Astrocyte (in vitro differentiated cells and primary cell): ENCODE data around the gene TEX48. TPM values are rescaled to one million over a fixed set of nuclear protein-coding genes. Genes with fewer than 3 reads are reported as not detected.

Experiments used
- DNase-seq: peaks from one replicate; pipeline ENCODE4 v3.0.0-alpha.2; 2010; ENCODE audit warnings: low read depth
- FAIRE-seq: peaks from 2 replicates; lab custom pipeline; 2011; peaks lifted over from hg19 to GRCh38; lab: Jason Lieb, UNC
- H2AFZ ChIP-seq: 2 replicates; pipeline ENCODE4 v1.6.0; 2012; ENCODE audit warnings: low read depth, low read length, inconsistent platforms
- H3K27ac ChIP-seq: 2 replicates; pipeline ENCODE4 v1.5.1; 2011; ENCODE audit warnings: low read depth, low read length, inconsistent platforms
- H3K27me3 ChIP-seq: 2 replicates; pipeline ENCODE4 v1.6.0; 2011; ENCODE audit warnings: low read length, inconsistent platforms; ENCODE audit not compliant: insufficient read depth
- H3K36me3 ChIP-seq: 2 replicates; pipeline ENCODE4 v1.5.1; 2011; ENCODE audit warnings: low read length, inconsistent platforms; ENCODE audit not compliant: insufficient read depth
- H3K4me1 ChIP-seq: 2 replicates; pipeline ENCODE4 v1.5.1; 2011; ENCODE audit warnings: low read length, inconsistent platforms; ENCODE audit not compliant: insufficient read depth
- H3K4me2 ChIP-seq: 2 replicates; pipeline ENCODE4 v1.6.0; 2012; ENCODE audit warnings: low read length, inconsistent platforms
- H3K4me3 ChIP-seq: 2 replicates; pipeline ENCODE4 v1.5.1; 2011; ENCODE audit warnings: low read depth, mild to moderate bottlenecking, low read length, inconsistent platforms; ENCODE audit not compliant: insufficient read depth
- H3K79me2 ChIP-seq: 2 replicates; pipeline ENCODE4 v1.6.0; 2012; ENCODE audit warnings: mild to moderate bottlenecking, low read length, inconsistent platforms; ENCODE audit not compliant: insufficient read depth
- H3K9ac ChIP-seq: 2 replicates; pipeline ENCODE4 v1.6.0; 2012; ENCODE audit warnings: mild to moderate bottlenecking, low read length, inconsistent platforms
- H3K9me3 ChIP-seq: 2 replicates; pipeline ENCODE4 v1.5.1; 2012; ENCODE audit warnings: low read depth, mild to moderate bottlenecking, low read length, inconsistent platforms; ENCODE audit not compliant: insufficient read depth
- H4K20me1 ChIP-seq: 2 replicates; pipeline ENCODE4 v1.6.0; 2012; ENCODE audit warnings: low read length, inconsistent platforms; ENCODE audit not compliant: insufficient read depth
- H3K27ac Mint-ChIP-seq: one replicate; pipeline ENCODE4 v1.8.0; 2021; ENCODE audit warnings: mild to moderate bottlenecking, mixed read lengths; ENCODE audit not compliant: unreplicated experiment
- H3K27me3 Mint-ChIP-seq: one replicate; pipeline ENCODE4 v1.8.0; 2021; ENCODE audit warnings: low read depth, mixed read lengths; ENCODE audit not compliant: unreplicated experiment
- H3K36me3 Mint-ChIP-seq: one replicate; pipeline ENCODE4 v1.8.0; 2021; ENCODE audit warnings: low read depth, mixed read lengths; ENCODE audit not compliant: unreplicated experiment
- H3K4me1 Mint-ChIP-seq: one replicate; pipeline ENCODE4 v1.8.0; 2021; ENCODE audit warnings: low read depth, mixed read lengths; ENCODE audit not compliant: unreplicated experiment
- H3K4me3 Mint-ChIP-seq: one replicate; pipeline ENCODE4 v1.8.0; 2021; ENCODE audit warnings: mild to moderate bottlenecking, moderate library complexity, mixed read lengths; ENCODE audit not compliant: unreplicated experiment
- H3K9me3 Mint-ChIP-seq: one replicate; pipeline ENCODE4 v1.8.0; 2021; ENCODE audit warnings: mild to moderate bottlenecking, mixed read lengths; ENCODE audit not compliant: unreplicated experiment
- EZH2 ChIP-seq: IDR thresholded peaks from 2 replicates; pipeline ENCODE4 v1.6.1; 2012; ENCODE audit warnings: mild to moderate bottlenecking, low read length, inconsistent platforms; ENCODE audit not compliant: insufficient read depth
- total RNA-seq: library from RNA; stranded (reverse); gene quantifications from 2 replicates; pipeline ENCODE4 v1.2.1, GENCODE V29; 2021
- TF ChIP-seq, protein P1 (sequence below): IDR thresholded peaks from 2 replicates; pipeline ENCODE4 v1.5.1; 2011; ENCODE audit warnings: low read depth, mild to moderate bottlenecking, inconsistent platforms, low read length, moderate library complexity; ENCODE audit not compliant: insufficient read depth

TEX48 gene
- total RNA-seq, 1 donor from 2014 or later: not detected

DNA sequence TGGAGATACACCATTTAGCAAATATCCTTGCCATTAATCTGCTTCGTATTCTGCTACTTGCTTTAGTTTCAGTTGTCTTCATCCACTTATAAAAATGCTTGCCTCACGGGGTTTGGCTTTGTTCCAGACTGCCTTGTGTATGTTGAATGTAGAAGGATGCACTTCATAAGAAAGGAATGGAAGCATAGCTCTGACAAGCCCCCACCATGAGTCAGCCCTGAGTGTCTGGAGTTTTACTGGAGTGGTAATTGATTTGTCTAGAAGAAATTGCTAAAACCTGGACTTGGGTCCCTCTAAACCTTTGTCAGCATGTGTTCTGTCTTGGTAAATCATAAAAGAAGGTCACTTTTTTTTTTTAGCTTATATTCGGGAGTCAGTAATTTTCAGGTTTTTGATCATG, 4.6 kb downstream of the TEX48 start:
- H3K9ac ChIP-seq: peak overlapping the region; percentile 72
- Mint-ChIP-seq H3K4me3 (no peak overlapping the region), H3K9me3 (peaks cover 1% of the 10 kb centered on the region), H3K27ac (peak overlapping the region; percentile 100), H3K4me1 (peaks cover 51% of the 10 kb centered on the region), H3K36me3 (peaks cover 2% of the 10 kb centered on the region), H3K27me3 (no peaks in the 10 kb centered on the region)
- DNase-seq (peak; percentile 100), FAIRE-seq (peak; percentile 96)
- H3K9me3 ChIP-seq: no peaks in the 10 kb centered on the region
- peak overlapping the region; percentile 2 for H3K4me3 ChIP-seq
- no peak for TF ChIP-seq EZH2
- TF ChIP-seq, protein P1, sequence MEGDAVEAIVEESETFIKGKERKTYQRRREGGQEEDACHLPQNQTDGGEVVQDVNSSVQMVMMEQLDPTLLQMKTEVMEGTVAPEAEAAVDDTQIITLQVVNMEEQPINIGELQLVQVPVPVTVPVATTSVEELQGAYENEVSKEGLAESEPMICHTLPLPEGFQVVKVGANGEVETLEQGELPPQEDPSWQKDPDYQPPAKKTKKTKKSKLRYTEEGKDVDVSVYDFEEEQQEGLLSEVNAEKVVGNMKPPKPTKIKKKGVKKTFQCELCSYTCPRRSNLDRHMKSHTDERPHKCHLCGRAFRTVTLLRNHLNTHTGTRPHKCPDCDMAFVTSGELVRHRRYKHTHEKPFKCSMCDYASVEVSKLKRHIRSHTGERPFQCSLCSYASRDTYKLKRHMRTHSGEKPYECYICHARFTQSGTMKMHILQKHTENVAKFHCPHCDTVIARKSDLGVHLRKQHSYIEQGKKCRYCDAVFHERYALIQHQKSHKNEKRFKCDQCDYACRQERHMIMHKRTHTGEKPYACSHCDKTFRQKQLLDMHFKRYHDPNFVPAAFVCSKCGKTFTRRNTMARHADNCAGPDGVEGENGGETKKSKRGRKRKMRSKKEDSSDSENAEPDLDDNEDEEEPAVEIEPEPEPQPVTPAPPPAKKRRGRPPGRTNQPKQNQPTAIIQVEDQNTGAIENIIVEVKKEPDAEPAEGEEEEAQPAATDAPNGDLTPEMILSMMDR: no peak
- H3K27me3 ChIP-seq: no peaks in the 10 kb centered on the region
- peaks cover 22% of the 10 kb centered on the region for H3K4me1 ChIP-seq
- no peaks in the 10 kb centered on the region for H4K20me1 ChIP-seq
- no peaks in the 10 kb centered on the region for H3K79me2 ChIP-seq
- H3K27ac ChIP-seq: peak overlapping the region; percentile 91
- no peak overlapping the region for H2AFZ ChIP-seq
- H3K36me3 ChIP-seq: no peaks in the 10 kb centered on the region
- H3K4me2 ChIP-seq: peak overlapping the region; percentile 70

DNA sequence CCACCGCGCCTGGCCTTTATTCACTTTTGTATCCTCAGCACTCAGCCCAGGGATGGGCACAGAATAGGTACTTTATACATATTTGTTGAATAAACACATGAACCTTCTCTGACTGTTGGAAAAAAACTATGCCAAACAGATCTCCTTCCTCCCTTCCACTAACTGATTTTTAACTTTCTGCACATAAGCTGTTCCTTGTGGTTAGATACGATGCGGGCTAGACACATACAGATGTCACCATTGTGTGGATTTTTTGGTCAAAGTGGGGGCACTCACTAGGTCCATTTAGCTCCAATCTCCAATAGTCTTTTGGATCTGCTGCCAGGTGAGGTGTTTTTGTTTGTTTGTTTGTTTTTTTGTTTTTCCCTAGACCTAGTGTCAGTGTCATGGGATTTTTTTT, 5.1 kb downstream of the TEX48 start:
- H4K20me1 ChIP-seq: no peaks in the 10 kb centered on the region
- H3K27ac Mint-ChIP-seq: peak overlapping the region; percentile 100
- H2AFZ ChIP-seq: no peak overlapping the region
- peak overlapping the region; percentile 72 for H3K9ac ChIP-seq
- H3K4me1 Mint-ChIP-seq: peaks cover 51% of the 10 kb centered on the region
- H3K9me3 Mint-ChIP-seq: peaks cover 1% of the 10 kb centered on the region
- no peaks in the 10 kb centered on the region for H3K27me3 Mint-ChIP-seq
- H3K4me1 ChIP-seq: peaks cover 22% of the 10 kb centered on the region
- H3K4me2 ChIP-seq: peak overlapping the region; percentile 70
- H3K36me3 ChIP-seq: no peaks in the 10 kb centered on the region
- H3K4me3 ChIP-seq: peak overlapping the region; percentile 2
- FAIRE-seq (no peak), DNase-seq (peak; percentile 46)
- no peaks in the 10 kb centered on the region for H3K9me3 ChIP-seq
- TF ChIP-seq, protein P1: no peak
- no peak for TF ChIP-seq EZH2
- H3K36me3 Mint-ChIP-seq: peaks cover 2% of the 10 kb centered on the region
- no peaks in the 10 kb centered on the region for H3K27me3 ChIP-seq
- H3K4me3 Mint-ChIP-seq: peak overlapping the region; percentile 0
- peak overlapping the region; percentile 91 for H3K27ac ChIP-seq
- no peaks in the 10 kb centered on the region for H3K79me2 ChIP-seq

DNA sequence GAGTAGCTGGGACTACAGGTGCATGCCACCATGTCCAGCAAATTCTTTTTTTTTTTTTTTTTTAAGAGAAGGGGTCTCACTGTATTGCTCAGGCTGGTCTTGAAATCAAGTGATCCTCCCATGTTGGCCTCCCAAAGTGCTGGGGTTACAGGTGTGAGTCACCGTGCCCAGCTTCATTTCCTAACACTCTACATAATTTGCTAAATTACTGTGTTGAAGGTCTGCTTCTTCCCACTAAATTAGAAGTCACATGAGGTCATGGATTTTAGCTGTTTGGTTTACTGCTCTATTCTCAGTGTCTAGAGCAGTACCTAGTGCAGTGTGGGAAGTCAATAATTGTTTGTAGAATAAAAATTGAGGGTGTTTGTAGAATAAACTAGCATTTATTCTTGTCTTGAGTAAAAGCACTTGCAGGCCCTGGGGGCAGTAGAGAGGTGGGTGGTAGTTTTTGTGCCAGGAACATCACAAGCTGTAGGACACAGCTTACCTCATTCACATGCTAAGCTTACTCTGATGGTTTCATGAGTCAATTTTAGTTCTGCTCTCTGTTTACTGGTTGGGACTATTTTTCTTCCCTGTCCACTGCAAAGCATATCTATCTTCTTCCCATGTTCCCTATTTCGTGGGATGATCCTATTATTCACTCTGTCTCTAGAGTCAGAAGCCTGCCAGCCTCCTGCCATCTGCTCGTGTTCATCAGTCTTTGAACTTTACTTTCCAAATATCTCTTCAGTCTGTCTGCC, 7.0 kb downstream of the TEX48 start:
- Mint-ChIP-seq H3K36me3 (no peaks in the 10 kb centered on the region), H3K4me3 (no peak overlapping the region), H3K27ac (peak overlapping the region; percentile 70), H3K9me3 (peaks cover 1% of the 10 kb centered on the region), H3K4me1 (peaks cover 41% of the 10 kb centered on the region), H3K27me3 (no peaks in the 10 kb centered on the region)
- no peak overlapping the region for H3K27ac ChIP-seq
- H3K36me3 ChIP-seq: no peaks in the 10 kb centered on the region
- H3K4me1 ChIP-seq: peaks cover 22% of the 10 kb centered on the region
- no peak for TF ChIP-seq EZH2
- TF ChIP-seq, protein P1: no peak
- H3K9me3 ChIP-seq: no peaks in the 10 kb centered on the region
- FAIRE-seq (peak; percentile 20), DNase-seq (peak; percentile 56)
- H3K27me3 ChIP-seq: no peaks in the 10 kb centered on the region
- no peaks in the 10 kb centered on the region for H3K79me2 ChIP-seq
- H2AFZ ChIP-seq: no peak overlapping the region
- no peak overlapping the region for H3K9ac ChIP-seq
- no peaks in the 10 kb centered on the region for H4K20me1 ChIP-seq
- no peak overlapping the region for H3K4me3 ChIP-seq
- no peak overlapping the region for H3K4me2 ChIP-seq
